Measurements from ENCODE around the gene ADGRL1.
"Not testable (repeated sequence)": the region's sequence is repeated elsewhere in the genome, so short reads cannot be mapped to it uniquely, and the experiment has no call there.

ADGRL1 gene

GRCh38 chr19:14205452-14206287, at the start of gene ADGRL1:
Gene ADGRL1 (minus strand): TSS chr19:14206169. CDS start chr19:14183602, 22,567 bp downstream.
- H3K4me3 ChIP-seq (ENCODE audit: low read depth, low read length) = peak within 1 kb of the TSS; percentile 88
- H3K9me3 ChIP-seq (ENCODE audit: control insufficient read depth, insufficient read depth, low read length); H3K36me3 ChIP-seq (ENCODE audit: control insufficient read depth, insufficient read depth, low read length); H3K4me1 ChIP-seq (ENCODE audit: control insufficient read depth, insufficient read depth, low read length); H3K27me3 ChIP-seq (ENCODE audit: control insufficient read depth, insufficient read depth, low read length): not testable (repeated sequence)
- H3K9ac ChIP-seq (ENCODE audit: low read depth, low read length) = peak within 1 kb of the TSS; percentile 37

GRCh38 chr19:14255316-14255715, 49.3 kb upstream of the ADGRL1 start:
- not testable (repeated sequence) for H3K4me1 ChIP-seq (ENCODE audit: control insufficient read depth, insufficient read depth, low read length); H3K9ac ChIP-seq (ENCODE audit: low read depth, low read length); H3K27me3 ChIP-seq (ENCODE audit: control insufficient read depth, insufficient read depth, low read length); H3K36me3 ChIP-seq (ENCODE audit: control insufficient read depth, insufficient read depth, low read length); H3K4me3 ChIP-seq (ENCODE audit: low read depth, low read length); H3K9me3 ChIP-seq (ENCODE audit: control insufficient read depth, insufficient read depth, low read length)

- not testable (repeated sequence) for H3K36me3 ChIP-seq (ENCODE audit: control insufficient read depth, insufficient read depth, low read length); H3K9ac ChIP-seq (ENCODE audit: low read depth, low read length); H3K4me1 ChIP-seq (ENCODE audit: control insufficient read depth, insufficient read depth, low read length); H3K27me3 ChIP-seq (ENCODE audit: control insufficient read depth, insufficient read depth, low read length); H3K9me3 ChIP-seq (ENCODE audit: control insufficient read depth, insufficient read depth, low read length)
- peak overlapping the region; percentile 22 for H3K4me3 ChIP-seq (ENCODE audit: low read depth, low read length)
Observed at GRCh38 chr19:14253822-14254599, 48.0 kb upstream of the ADGRL1 start.

- H3K9ac ChIP-seq (ENCODE audit: low read depth, low read length); H3K9me3 ChIP-seq (ENCODE audit: control insufficient read depth, insufficient read depth, low read length); H3K36me3 ChIP-seq (ENCODE audit: control insufficient read depth, insufficient read depth, low read length); H3K4me3 ChIP-seq (ENCODE audit: low read depth, low read length); H3K27me3 ChIP-seq (ENCODE audit: control insufficient read depth, insufficient read depth, low read length); H3K4me1 ChIP-seq (ENCODE audit: control insufficient read depth, insufficient read depth, low read length): not testable (repeated sequence)
Observed at GRCh38 chr19:14252136-14252535, 46.2 kb upstream of the ADGRL1 start.

- peaks cover 4% of the 10 kb centered on the region for H3K27me3 ChIP-seq (ENCODE audit: control insufficient read depth, insufficient read depth, low read length)
- no peaks in the 10 kb centered on the region for H3K36me3 ChIP-seq (ENCODE audit: control insufficient read depth, insufficient read depth, low read length)
- H3K4me1 ChIP-seq (ENCODE audit: control insufficient read depth, insufficient read depth, low read length) = no peaks in the 10 kb centered on the region
- no peaks in the 10 kb centered on the region for H3K9me3 ChIP-seq (ENCODE audit: control insufficient read depth, insufficient read depth, low read length)
- H3K9ac ChIP-seq (ENCODE audit: low read depth, low read length) = no peak overlapping the region
- H3K4me3 ChIP-seq (ENCODE audit: low read depth, low read length) = no peak overlapping the region
Observed at GRCh38 chr19:14250870-14251269, 44.9 kb upstream of the ADGRL1 start.

GRCh38 chr19:14250315-14250714, 44.3 kb upstream of the ADGRL1 start:
- not testable (repeated sequence) for H3K4me3 ChIP-seq (ENCODE audit: low read depth, low read length); H3K36me3 ChIP-seq (ENCODE audit: control insufficient read depth, insufficient read depth, low read length); H3K9ac ChIP-seq (ENCODE audit: low read depth, low read length); H3K4me1 ChIP-seq (ENCODE audit: control insufficient read depth, insufficient read depth, low read length); H3K27me3 ChIP-seq (ENCODE audit: control insufficient read depth, insufficient read depth, low read length); H3K9me3 ChIP-seq (ENCODE audit: control insufficient read depth, insufficient read depth, low read length)

GRCh38 chr19:14249891-14250290, 43.9 kb upstream of the ADGRL1 start:
- H3K36me3 ChIP-seq (ENCODE audit: control insufficient read depth, insufficient read depth, low read length); H3K27me3 ChIP-seq (ENCODE audit: control insufficient read depth, insufficient read depth, low read length); H3K9me3 ChIP-seq (ENCODE audit: control insufficient read depth, insufficient read depth, low read length); H3K4me1 ChIP-seq (ENCODE audit: control insufficient read depth, insufficient read depth, low read length): not testable (repeated sequence)
- Histone ChIP-seq H3K4me3 (ENCODE audit: low read depth, low read length) (peak overlapping the region; percentile 52), H3K9ac (ENCODE audit: low read depth, low read length) (peak overlapping the region; percentile 65)

GRCh38 chr19:14249012-14249754, 43.2 kb upstream of the ADGRL1 start:
- not testable (repeated sequence) for H3K4me1 ChIP-seq (ENCODE audit: control insufficient read depth, insufficient read depth, low read length); H3K9me3 ChIP-seq (ENCODE audit: control insufficient read depth, insufficient read depth, low read length); H3K36me3 ChIP-seq (ENCODE audit: control insufficient read depth, insufficient read depth, low read length); H3K27me3 ChIP-seq (ENCODE audit: control insufficient read depth, insufficient read depth, low read length)
- H3K4me3 ChIP-seq (ENCODE audit: low read depth, low read length) = peak overlapping the region; percentile 52
- peak overlapping the region; percentile 65 for H3K9ac ChIP-seq (ENCODE audit: low read depth, low read length)

- no peaks in the 10 kb centered on the region for H3K27me3 ChIP-seq (ENCODE audit: control insufficient read depth, insufficient read depth, low read length)
- no peaks in the 10 kb centered on the region for H3K36me3 ChIP-seq (ENCODE audit: control insufficient read depth, insufficient read depth, low read length)
- H3K9ac ChIP-seq (ENCODE audit: low read depth, low read length) = no peak overlapping the region
- no peaks in the 10 kb centered on the region for H3K9me3 ChIP-seq (ENCODE audit: control insufficient read depth, insufficient read depth, low read length)
- peak overlapping the region; percentile 48 for H3K4me3 ChIP-seq (ENCODE audit: low read depth, low read length)
- H3K4me1 ChIP-seq (ENCODE audit: control insufficient read depth, insufficient read depth, low read length) = no peaks in the 10 kb centered on the region
Observed at GRCh38 chr19:14248578-14249011, 42.6 kb upstream of the ADGRL1 start.

GRCh38 chr19:14247548-14248471, 41.8 kb upstream of the ADGRL1 start:
- not testable (repeated sequence) for H3K27me3 ChIP-seq (ENCODE audit: control insufficient read depth, insufficient read depth, low read length); H3K36me3 ChIP-seq (ENCODE audit: control insufficient read depth, insufficient read depth, low read length); H3K4me1 ChIP-seq (ENCODE audit: control insufficient read depth, insufficient read depth, low read length); H3K9ac ChIP-seq (ENCODE audit: low read depth, low read length); H3K9me3 ChIP-seq (ENCODE audit: control insufficient read depth, insufficient read depth, low read length)
- H3K4me3 ChIP-seq (ENCODE audit: low read depth, low read length) = peak overlapping the region; percentile 59

- H3K9ac ChIP-seq (ENCODE audit: low read depth, low read length); H3K4me1 ChIP-seq (ENCODE audit: control insufficient read depth, insufficient read depth, low read length); H3K36me3 ChIP-seq (ENCODE audit: control insufficient read depth, insufficient read depth, low read length); H3K9me3 ChIP-seq (ENCODE audit: control insufficient read depth, insufficient read depth, low read length); H3K27me3 ChIP-seq (ENCODE audit: control insufficient read depth, insufficient read depth, low read length): not testable (repeated sequence)
- H3K4me3 ChIP-seq (ENCODE audit: low read depth, low read length) = peak overlapping the region; percentile 59
Observed at GRCh38 chr19:14247205-14247547, 41.2 kb upstream of the ADGRL1 start.

All from iPS-15b (cell line).